ENCODE data around the gene CSMD2.

The CSMD2 gene

GRCh38 chr1:33465316-33465715 lies 699.7 kb downstream of the CSMD2 start:
- in situ Hi-C loops (cut with HindIII; ENCODE audit: low pct_ligation_motif_present, low pct_unique_long_range_greater_than_20kb, low sequenced_read_pairs): no loop called here
- no peak for DNase-seq

GRCh38 chr1:33464552-33464951 lies 700.5 kb downstream of the CSMD2 start:
- no peak for DNase-seq
- in situ Hi-C loops (cut with HindIII; ENCODE audit: low pct_ligation_motif_present, low pct_unique_long_range_greater_than_20kb, low sequenced_read_pairs): no loop called here
